MM.1S (cell line): Measurements from ENCODE around the gene MIGA1.

Experiments used
- DNase-seq: peaks from one replicate; pipeline ENCODE4 v3.0.0-alpha.2; 2015
- H2AFZ ChIP-seq: fragments of 300-600 bp; sonication (generic); 2 replicates; pipeline ENCODE4 v1.6.0; 2016; ENCODE audit warnings: antibody characterized with exemption, low read length
- H3F3A ChIP-seq: fragments of 300-600 bp; sonication (generic); 2 replicates; pipeline ENCODE4 v1.6.1; 2016; ENCODE audit warnings: mild to moderate bottlenecking, antibody characterized with exemption, low read length, moderate library complexity, mixed read lengths; ENCODE audit not compliant: insufficient read depth
- H3K27ac ChIP-seq: fragments of 300-600 bp; sonication (generic); 2 replicates; pipeline ENCODE4 v1.5.1; 2016; ENCODE audit warnings: mild to moderate bottlenecking, low read length
- H3K27me3 ChIP-seq: fragments of 300-600 bp; sonication (generic); replicated peaks from 2 replicates; pipeline ENCODE4 v1.6.0; 2016; ENCODE audit warnings: low read length; ENCODE audit not compliant: insufficient read depth
- H3K36me3 ChIP-seq: fragments of 300-600 bp; sonication (generic); replicated peaks from 2 replicates; pipeline ENCODE4 v1.6.1; 2016; ENCODE audit warnings: mild to moderate bottlenecking, low read length, mixed read lengths; ENCODE audit not compliant: insufficient read depth
- H3K4me1 ChIP-seq: fragments of 300-600 bp; sonication (generic); 2 replicates; pipeline ENCODE4 v1.6.1; 2016; ENCODE audit warnings: low read length, mixed read lengths
- H3K4me2 ChIP-seq: fragments of 300-600 bp; sonication (generic); 2 replicates; pipeline ENCODE4 v1.6.0; 2016; ENCODE audit warnings: low read depth, low read length
- H3K4me3 ChIP-seq: fragments of 300-600 bp; sonication (generic); 2 replicates; pipeline ENCODE4 v1.5.1; 2016; ENCODE audit warnings: low read length, mixed read lengths
- H3K79me2 ChIP-seq: fragments of 300-600 bp; sonication (generic); 2 replicates; pipeline ENCODE4 v1.6.1; 2016; ENCODE audit warnings: mixed run types, low read length, mixed read lengths
- H3K9ac ChIP-seq: fragments of 300-600 bp; sonication (generic); 2 replicates; pipeline ENCODE4 v1.6.1; 2016; ENCODE audit warnings: low read length, mixed read lengths
- H3K9me2 ChIP-seq: fragments of 300-600 bp; sonication (generic); replicated peaks from 2 replicates; pipeline ENCODE4 v1.6.1; 2016; ENCODE audit warnings: mild to moderate bottlenecking, low read length, mixed read lengths; ENCODE audit not compliant: insufficient read depth
- H3K9me3 ChIP-seq: fragments of 300-600 bp; sonication (generic); replicated peaks from 2 replicates; pipeline ENCODE4 v1.6.1; 2016; ENCODE audit warnings: mild to moderate bottlenecking, low read length, mixed read lengths; ENCODE audit not compliant: insufficient read depth
- H4K20me1 ChIP-seq: fragments of 300-600 bp; sonication (generic); 2 replicates; pipeline ENCODE4 v1.6.1; 2016; ENCODE audit warnings: mild to moderate bottlenecking, low read length, moderate library complexity, mixed read lengths; ENCODE audit not compliant: insufficient read depth
- EZH2 ChIP-seq: fragments of 300-600 bp; sonication (generic); optimal IDR thresholded peaks from 2 replicates; pipeline ENCODE3; 2017; ENCODE audit warnings: low read depth, mild to moderate bottlenecking, antibody characterized with exemption, low read length, mixed read lengths
- EZH2phosphoT487 ChIP-seq: fragments of 300-600 bp; sonication (generic); IDR thresholded peaks from 2 replicates; pipeline ENCODE4 v1.6.1; 2018; ENCODE audit warnings: antibody characterized with exemption, low read length
- TF ChIP-seq, protein P1 (sequence below): fragments of 300-600 bp; sonication (generic); IDR thresholded peaks from 2 replicates; pipeline ENCODE4 v1.5.1; 2016; ENCODE audit warnings: antibody characterized with exemption, low read length, mixed read lengths

MIGA1 gene

DNA sequence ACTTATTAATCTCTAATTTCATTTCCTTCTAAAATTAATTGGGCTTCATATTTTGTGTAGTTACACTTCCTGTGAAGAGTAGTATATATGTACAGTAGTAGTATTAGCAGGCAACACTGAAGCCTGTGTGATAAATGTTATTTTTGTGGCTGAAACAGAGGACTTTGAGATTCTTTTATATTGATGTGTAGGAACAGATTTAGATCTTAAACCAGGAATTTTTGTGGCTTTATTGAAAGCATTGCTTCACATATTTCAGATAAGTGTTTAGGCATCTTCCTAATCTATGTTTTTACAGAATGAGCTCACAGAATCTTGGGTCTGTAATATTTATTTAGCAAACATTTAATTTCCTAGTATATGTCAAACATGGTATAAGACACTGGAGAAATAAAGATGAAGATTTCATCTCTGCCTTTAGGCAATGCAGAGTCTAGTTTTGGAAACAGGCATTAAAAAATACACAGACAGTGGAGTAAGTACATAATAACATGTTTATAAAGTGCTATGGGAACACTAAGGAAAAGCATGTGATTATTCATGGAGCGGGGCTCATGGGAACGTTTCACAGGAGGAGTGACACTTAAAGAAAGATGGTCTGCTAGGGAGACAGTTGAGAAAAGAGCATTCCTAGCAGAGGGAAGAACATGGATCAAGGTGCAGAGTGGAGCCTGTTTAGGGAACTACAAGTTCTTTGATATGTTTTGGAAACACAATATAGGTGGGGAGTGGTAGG lies 52.7 kb downstream of the MIGA1 start:
- DNase-seq, result no peak
- Histone ChIP-seq H2AFZ (no peak overlapping the region), H3K4me1 (peaks cover 12% of the 10 kb centered on the region), H3F3A (0 out of 2 replicates have a peak, but pooled peaks cover 10% of the 10 kb centered on the region), H3K36me3 (no peaks in the 10 kb centered on the region), H3K9me3 (no peaks in the 10 kb centered on the region), H4K20me1 (no peaks in the 10 kb centered on the region), H3K4me3 (no peak overlapping the region), H3K27me3 (no peaks in the 10 kb centered on the region), H3K4me2 (no peak overlapping the region), H3K27ac (no peak overlapping the region), H3K79me2 (no peaks in the 10 kb centered on the region), H3K9me2 (no peaks in the 10 kb centered on the region), H3K9ac (no peak overlapping the region)
- TF ChIP-seq EZH2, result no peak
- TF ChIP-seq, protein P1, sequence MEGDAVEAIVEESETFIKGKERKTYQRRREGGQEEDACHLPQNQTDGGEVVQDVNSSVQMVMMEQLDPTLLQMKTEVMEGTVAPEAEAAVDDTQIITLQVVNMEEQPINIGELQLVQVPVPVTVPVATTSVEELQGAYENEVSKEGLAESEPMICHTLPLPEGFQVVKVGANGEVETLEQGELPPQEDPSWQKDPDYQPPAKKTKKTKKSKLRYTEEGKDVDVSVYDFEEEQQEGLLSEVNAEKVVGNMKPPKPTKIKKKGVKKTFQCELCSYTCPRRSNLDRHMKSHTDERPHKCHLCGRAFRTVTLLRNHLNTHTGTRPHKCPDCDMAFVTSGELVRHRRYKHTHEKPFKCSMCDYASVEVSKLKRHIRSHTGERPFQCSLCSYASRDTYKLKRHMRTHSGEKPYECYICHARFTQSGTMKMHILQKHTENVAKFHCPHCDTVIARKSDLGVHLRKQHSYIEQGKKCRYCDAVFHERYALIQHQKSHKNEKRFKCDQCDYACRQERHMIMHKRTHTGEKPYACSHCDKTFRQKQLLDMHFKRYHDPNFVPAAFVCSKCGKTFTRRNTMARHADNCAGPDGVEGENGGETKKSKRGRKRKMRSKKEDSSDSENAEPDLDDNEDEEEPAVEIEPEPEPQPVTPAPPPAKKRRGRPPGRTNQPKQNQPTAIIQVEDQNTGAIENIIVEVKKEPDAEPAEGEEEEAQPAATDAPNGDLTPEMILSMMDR, result no peak
- no peak for TF ChIP-seq EZH2phosphoT487

DNA sequence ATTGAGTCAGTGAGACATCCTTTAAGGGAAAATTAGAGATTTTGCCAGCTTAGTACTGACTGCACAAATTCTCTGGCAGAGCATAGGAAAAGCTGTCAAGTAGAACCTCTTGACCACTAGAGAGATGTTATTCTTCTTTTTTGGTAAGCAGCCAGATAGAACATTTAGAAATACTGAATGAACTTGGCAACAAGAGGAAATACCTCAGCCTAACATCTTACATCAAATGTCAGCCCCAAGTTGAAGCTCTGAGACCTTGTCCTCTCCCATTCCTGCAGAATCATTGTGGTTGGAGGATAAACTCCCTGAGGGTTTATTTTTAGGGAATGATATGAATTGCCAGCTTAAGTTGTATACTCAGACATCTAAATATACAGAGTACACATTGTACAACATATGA lies 53.5 kb downstream of the MIGA1 start:
- Histone ChIP-seq H3K9ac (no peak overlapping the region), H3K9me2 (no peaks in the 10 kb centered on the region), H3K4me3 (no peak overlapping the region), H3K27me3 (no peaks in the 10 kb centered on the region), H3K36me3 (no peaks in the 10 kb centered on the region), H2AFZ (no peak overlapping the region), H3K27ac (no peak overlapping the region), H3F3A (0 out of 2 replicates have a peak, but pooled peaks cover 4% of the 10 kb centered on the region), H3K9me3 (no peaks in the 10 kb centered on the region), H3K79me2 (no peaks in the 10 kb centered on the region), H4K20me1 (no peaks in the 10 kb centered on the region), H3K4me1 (peaks cover 7% of the 10 kb centered on the region; the same call in 1 of the 2 replicates), H3K4me2 (no peak overlapping the region)
- TF ChIP-seq, protein P1, result no peak
- no peak for TF ChIP-seq EZH2phosphoT487
- no peak for TF ChIP-seq EZH2
- DNase-seq, result no peak

DNA sequence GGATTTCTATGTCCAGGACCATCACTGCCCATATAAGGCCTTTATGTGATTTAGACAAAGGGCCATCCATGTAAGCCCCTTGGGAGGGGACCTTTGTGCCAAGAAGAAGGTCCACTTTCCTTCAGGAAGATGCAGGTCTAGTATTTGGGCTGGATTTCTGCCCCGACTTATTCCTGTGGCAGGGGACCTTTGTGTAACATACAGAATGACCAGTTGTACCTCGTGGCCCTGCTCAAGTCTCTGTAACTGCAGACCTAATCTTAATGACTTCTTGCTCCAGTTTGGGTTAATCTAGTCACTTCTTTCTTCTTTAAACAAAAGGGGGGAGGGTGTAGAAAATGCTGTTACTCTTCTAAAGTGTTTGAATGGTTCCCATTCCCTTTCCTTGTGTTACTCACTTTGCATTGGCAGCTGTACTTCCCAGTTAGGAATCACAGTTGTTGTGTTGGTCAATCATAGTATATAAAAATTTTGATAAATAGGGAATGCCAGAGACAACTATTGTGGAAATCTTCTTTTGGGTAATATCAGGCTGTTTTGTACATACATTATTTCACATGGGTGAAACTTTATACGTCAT lies 54.2 kb downstream of the MIGA1 start:
- H3K9ac ChIP-seq, result no peak overlapping the region
- no peak for DNase-seq
- H3K9me3 ChIP-seq, result no peaks in the 10 kb centered on the region
- no peaks in the 10 kb centered on the region for H3K9me2 ChIP-seq
- H3F3A ChIP-seq, result no peaks in the 10 kb centered on the region
- no peaks in the 10 kb centered on the region for H3K36me3 ChIP-seq
- H3K79me2 ChIP-seq, result no peaks in the 10 kb centered on the region
- 0 out of 2 replicates have a peak, but pooled peaks cover under 1% of the 10 kb centered on the region for H3K4me1 ChIP-seq
- no peak overlapping the region for H3K4me2 ChIP-seq
- no peak overlapping the region for H2AFZ ChIP-seq
- H3K27ac ChIP-seq, result no peak overlapping the region
- no peaks in the 10 kb centered on the region for H4K20me1 ChIP-seq
- H3K27me3 ChIP-seq, result no peaks in the 10 kb centered on the region
- H3K4me3 ChIP-seq, result no peak overlapping the region
- TF ChIP-seq EZH2phosphoT487 (no peak), EZH2 (no peak)
- TF ChIP-seq, protein P1, result no peak
